Heart right ventricle (tissue), 16 donors: ENCODE results near the gene SHROOM3. TPM values are rescaled to one million over a fixed set of nuclear protein-coding genes. Genes with fewer than 3 reads are reported as not detected.

Experiments used
- ATAC-seq, 8 donors: fragments of 200-7000 bp; cut with Tn5 transposase; one replicate each; pipeline ENCODE4 v1.9.1; 2020; ENCODE audit warnings: mild to moderate bottlenecking in 8 of 8, moderate library complexity in 8 of 8, moderate number of reproducible peaks in 1 of 8
- DNase-seq, 2 donors: peaks; one replicate each; pipeline ENCODE4 v3.0.0-alpha.2; 2020
- H3K27ac ChIP-seq, 10 donors: fragments of 200-600 bp; sonication (generic) in 2 of 10; one replicate each; pipeline versions ENCODE4 v1.5.0 to v1.8.0; 2020 to 2022; ENCODE audit warnings: mild to moderate bottlenecking in 3 of 10
- H3K27me3 ChIP-seq, 7 donors: fragments of 200-600 bp; one replicate each; pipeline ENCODE4 v1.8.0; 2021 to 2022; ENCODE audit warnings: mild to moderate bottlenecking in 2 of 7
- H3K36me3 ChIP-seq, 9 donors: fragments of 200-600 bp; sonication (generic) in 1 of 9; one replicate each; pipeline versions ENCODE4 v1.5.0 to v1.8.0; 2020 to 2022; ENCODE audit warnings: mild to moderate bottlenecking in 2 of 9
- H3K4me1 ChIP-seq, 9 donors: fragments of 200-600 bp; sonication (generic) in 1 of 9; one replicate each; pipeline versions ENCODE4 v1.5.0 to v1.8.0; 2020 to 2022; ENCODE audit warnings: mild to moderate bottlenecking in 4 of 9
- H3K4me3 ChIP-seq, 10 donors: fragments of 200-600 bp; sonication (generic) in 2 of 10; one replicate each; pipeline versions ENCODE4 v1.5.0 to v1.8.0; 2020 to 2022; ENCODE audit warnings: mild to moderate bottlenecking in 7 of 10, moderate library complexity in 2 of 10
- H3K9me3 ChIP-seq, 11 donors: fragments of 200-600 bp in 10 of 11; sonication (generic) in 2 of 11; one replicate each; pipeline versions ENCODE4 v1.5.0 to v1.8.0; 2013 to 2022; ENCODE audit warnings: mild to moderate bottlenecking in 2 of 11, control low read depth in 1 of 11, moderate library complexity in 1 of 11
- WGBS, 2 donors: extraction: QIAGEN DNeasy Blood & Tissue Kit; methylation state at CpG; one replicate each; pipeline ENCODE4 v1.1.7; 2013; ENCODE audit warnings: inconsistent platforms in 1 of 2; 5-methylcytosine and 5-hydroxymethylcytosine counted together
- intact Hi-C, 10 donors: fragments of 100-400 bp; cut with DNase I; formaldehyde crosslinking; loops; one replicate each; pipeline versions ENCODE4 v1.11.1 to v1.14.2; 2022
- polyA plus RNA-seq, 2 donors: library from polyadenylated mRNA; stranded (reverse); fragments of 200-250 nt; gene quantifications; one replicate each; pipeline ENCODE4 v1.2.3, GENCODE V29; 2013
- total RNA-seq, 10 donors: library from RNA; stranded (reverse); fragmentation: NEBNext Ultra II Directional in 3 of 10; extraction: Animal tissue kit (Norgen Biotek cat#: 25700) in 3 of 10; gene quantifications; one replicate each; pipeline versions ENCODE4 v1.2.1 to v1.2.4, GENCODE V29; 2021 to 2023
- TF ChIP-seq, protein P1 (sequence below), 9 donors: fragments of 200-600 bp; sonication (generic) in 2 of 9; IDR thresholded peaks; one replicate each; pipeline versions ENCODE4 v1.5.0 to v1.8.0; 2021 to 2022; ENCODE audit warnings: antibody characterized with exemption in 9 of 9, mild to moderate bottlenecking in 5 of 9, moderate library complexity in 1 of 9
- donor health status: Arrhythmogenic right ventricular cardiomyopathy.
- donor health status: ischemic (EF 13 %, LVEDD 7.1; RV severe dilation, severe dysfunction).
- donor health status: healthy with polysubstance abuse.
- donor health status: DM: no; HTN: yes; CAD: no.
- donor health status: DM: no; HTN: no; CAD: no.
- donor health status: ischemic (EF 25% LVEDD 6.9; RV normal size, moderate dysfunction).
- donor health status: ischemic (EF 25% LVEDD 5.7; RV mildly dilated, moderate dysfunction).
- donor health status: healthy.
- donor health status: DM: yes; HTN: yes; CAD: no.
- donor health status: Ischemic cardiomyopathy.
- donor health status: ischemic (EF 35%, LVEDD 5.7; RV mildly dilated, moderate dysfunction).
- donor health status: nonischemic (EF 11% LVEDD 7.7; RV severe dilation, severe dysfunction).
- donor health status: DM: yes; HTN: yes; CAD: no.
- donor health status: PGD.
- donor health status: ischemic (EF 29% LVEDD 5.4; RV normal size, mild dysfunction).
- donor health status: nonischemic (EF 23%, LVEDD 6.1; RV moderate dilation, normal function).

Gene SHROOM3
- total and polyA plus RNA-seq, 12 donors, result 1.7 to 33.3 (median 15.9) TPM

DNA sequence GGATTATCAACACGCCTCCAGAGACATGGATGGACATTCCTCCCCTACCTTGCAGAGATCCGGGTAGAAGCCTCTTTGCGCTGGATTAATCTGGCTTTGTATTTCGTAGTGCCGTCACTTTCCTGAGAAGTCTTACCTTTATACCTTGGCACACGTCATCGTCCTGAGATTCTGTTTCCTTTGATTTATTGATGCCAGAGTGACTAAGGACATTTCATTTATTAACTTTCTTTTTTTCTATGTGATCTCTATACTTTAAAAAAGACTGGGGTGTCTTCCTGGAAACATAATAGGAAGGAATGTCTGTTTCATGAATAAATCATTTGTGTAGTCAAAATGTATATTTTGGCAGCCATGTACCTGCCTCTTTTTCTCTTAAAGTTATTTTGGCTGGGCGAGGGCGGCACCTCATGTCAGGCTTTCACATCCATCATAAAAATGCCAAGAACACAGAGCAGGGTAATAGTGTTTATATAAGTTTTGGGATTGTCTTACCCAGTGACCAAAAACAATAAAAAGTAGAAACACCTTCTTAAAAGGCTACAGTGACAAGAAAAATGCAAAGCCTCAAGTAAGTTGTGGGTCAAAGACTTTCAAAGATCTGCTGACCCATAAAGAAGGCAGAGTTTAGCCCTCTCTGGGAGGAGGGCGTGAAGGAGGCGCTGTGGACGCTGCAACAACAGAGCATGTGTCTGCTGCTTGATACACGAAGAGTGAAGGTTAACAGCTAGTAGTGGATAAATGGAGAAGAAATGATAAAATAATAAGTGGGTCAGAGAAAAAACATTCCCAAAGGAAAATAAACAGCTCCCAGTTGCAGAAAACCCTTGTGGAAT is 124.4 kb downstream of the SHROOM3 start:
- no peak overlapping the region for H3K4me3 ChIP-seq
- TF ChIP-seq, protein P1, sequence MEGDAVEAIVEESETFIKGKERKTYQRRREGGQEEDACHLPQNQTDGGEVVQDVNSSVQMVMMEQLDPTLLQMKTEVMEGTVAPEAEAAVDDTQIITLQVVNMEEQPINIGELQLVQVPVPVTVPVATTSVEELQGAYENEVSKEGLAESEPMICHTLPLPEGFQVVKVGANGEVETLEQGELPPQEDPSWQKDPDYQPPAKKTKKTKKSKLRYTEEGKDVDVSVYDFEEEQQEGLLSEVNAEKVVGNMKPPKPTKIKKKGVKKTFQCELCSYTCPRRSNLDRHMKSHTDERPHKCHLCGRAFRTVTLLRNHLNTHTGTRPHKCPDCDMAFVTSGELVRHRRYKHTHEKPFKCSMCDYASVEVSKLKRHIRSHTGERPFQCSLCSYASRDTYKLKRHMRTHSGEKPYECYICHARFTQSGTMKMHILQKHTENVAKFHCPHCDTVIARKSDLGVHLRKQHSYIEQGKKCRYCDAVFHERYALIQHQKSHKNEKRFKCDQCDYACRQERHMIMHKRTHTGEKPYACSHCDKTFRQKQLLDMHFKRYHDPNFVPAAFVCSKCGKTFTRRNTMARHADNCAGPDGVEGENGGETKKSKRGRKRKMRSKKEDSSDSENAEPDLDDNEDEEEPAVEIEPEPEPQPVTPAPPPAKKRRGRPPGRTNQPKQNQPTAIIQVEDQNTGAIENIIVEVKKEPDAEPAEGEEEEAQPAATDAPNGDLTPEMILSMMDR (IDR thresholded peaks at IDR 0.05), result peak in 1 of 9 donors; percentile 8

DNA sequence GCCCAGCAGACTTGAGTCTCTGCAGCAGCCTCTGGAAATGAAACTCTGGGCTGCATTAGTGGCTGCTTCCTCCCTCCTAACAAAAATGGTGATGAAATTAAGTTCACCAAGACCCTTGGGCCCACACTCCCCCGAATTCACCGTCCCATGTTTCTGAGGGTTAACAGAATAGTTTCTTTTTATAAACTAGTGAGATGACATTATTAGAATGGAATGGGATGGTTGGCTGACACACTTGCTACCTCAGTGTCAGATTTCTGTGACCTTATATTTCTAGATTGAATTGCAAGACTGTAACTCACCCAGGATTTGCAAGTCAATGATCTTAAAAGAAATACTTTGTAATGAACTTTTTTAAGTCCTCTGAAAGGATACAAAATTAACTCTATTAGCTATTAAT is 127.1 kb downstream of the SHROOM3 start:
- Histone ChIP-seq H3K27me3 (no peaks in the 10 kb centered on the region), H3K4me3 (no peak overlapping the region), H3K9me3 (no peaks in the 10 kb centered on the region), H3K36me3 (no peaks in the 10 kb centered on the region), H3K27ac (peak overlapping the region in 6 of 10 donors; percentile 28 to 75 (median 69)), H3K4me1 (peaks cover 0 to 39% (median 23%) of the 10 kb centered on the region in 9 donors)
- 1 to 11% methylated on average over 2 of the region's 2 CpGs for WGBS, 2 donors
- TF ChIP-seq, protein P1 (IDR thresholded peaks at IDR 0.05), result no peak
- no peak for DNase-seq
- intact Hi-C loops, result no loop called here
- peak; percentile 27 to 90 (median 76) for ATAC-seq

More for the DNA sequence above, 124.4 kb downstream of the SHROOM3 start:
- Histone ChIP-seq H3K9me3 (no peaks in the 10 kb centered on the region), H3K27ac (peak overlapping the region in 1 of 10 donors; percentile 11), H3K4me1 (peaks cover 0 to 39% (median 23%) of the 10 kb centered on the region in 9 donors), H3K36me3 (no peaks in the 10 kb centered on the region), H3K27me3 (no peaks in the 10 kb centered on the region)
- WGBS, 2 donors, result 73 to 80% methylated on average over 13 of the region's 13 CpGs
- no peak for ATAC-seq
- DNase-seq, result no peak
- intact Hi-C loops, result no loop called here

DNA sequence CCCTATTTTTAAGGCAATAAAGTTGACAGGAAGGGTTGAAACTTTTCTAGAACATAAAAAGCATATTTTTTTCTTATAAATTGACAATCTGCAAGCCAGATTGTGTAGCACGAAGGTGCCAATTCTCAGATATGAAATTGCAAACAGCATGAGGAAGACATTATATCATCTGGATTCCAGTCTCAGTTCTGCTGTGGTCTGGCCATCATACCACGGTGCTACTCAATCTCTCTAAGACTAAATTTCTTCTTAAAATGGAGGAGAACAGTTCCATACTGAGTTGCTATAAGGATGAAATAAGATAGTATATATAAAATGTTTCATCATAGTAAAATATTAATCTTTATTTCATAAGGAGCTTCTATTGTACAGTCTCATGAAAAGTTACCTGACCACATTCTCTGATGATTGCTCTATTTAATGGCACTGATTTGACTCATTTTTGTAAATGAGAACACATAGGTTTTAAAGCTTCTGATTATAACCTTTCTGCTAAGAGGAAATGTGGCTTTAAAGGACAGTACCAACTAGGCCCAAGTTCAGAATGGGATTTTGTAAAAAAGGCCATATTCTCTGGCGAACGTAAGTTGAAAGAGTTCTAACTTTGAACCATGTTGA is 127.9 kb downstream of the SHROOM3 start:
- H3K36me3 ChIP-seq, result no peaks in the 10 kb centered on the region
- H3K27ac ChIP-seq, result peak overlapping the region in 7 of 10 donors; percentile 15 to 75 (median 68)
- peaks cover 0 to 39% (median 23%) of the 10 kb centered on the region in 9 donors for H3K4me1 ChIP-seq
- no peaks in the 10 kb centered on the region for H3K27me3 ChIP-seq
- TF ChIP-seq, protein P1 (IDR thresholded peaks at IDR 0.05), result no peak
- H3K9me3 ChIP-seq, result no peaks in the 10 kb centered on the region
- intact Hi-C loops, result no loop called here
- no peak overlapping the region for H3K4me3 ChIP-seq
- 59 to 65% methylated on average over 4 of the region's 4 CpGs for WGBS, 2 donors
- ATAC-seq, result peak in 1 of 8 donors; percentile 44
- no peak for DNase-seq

DNA sequence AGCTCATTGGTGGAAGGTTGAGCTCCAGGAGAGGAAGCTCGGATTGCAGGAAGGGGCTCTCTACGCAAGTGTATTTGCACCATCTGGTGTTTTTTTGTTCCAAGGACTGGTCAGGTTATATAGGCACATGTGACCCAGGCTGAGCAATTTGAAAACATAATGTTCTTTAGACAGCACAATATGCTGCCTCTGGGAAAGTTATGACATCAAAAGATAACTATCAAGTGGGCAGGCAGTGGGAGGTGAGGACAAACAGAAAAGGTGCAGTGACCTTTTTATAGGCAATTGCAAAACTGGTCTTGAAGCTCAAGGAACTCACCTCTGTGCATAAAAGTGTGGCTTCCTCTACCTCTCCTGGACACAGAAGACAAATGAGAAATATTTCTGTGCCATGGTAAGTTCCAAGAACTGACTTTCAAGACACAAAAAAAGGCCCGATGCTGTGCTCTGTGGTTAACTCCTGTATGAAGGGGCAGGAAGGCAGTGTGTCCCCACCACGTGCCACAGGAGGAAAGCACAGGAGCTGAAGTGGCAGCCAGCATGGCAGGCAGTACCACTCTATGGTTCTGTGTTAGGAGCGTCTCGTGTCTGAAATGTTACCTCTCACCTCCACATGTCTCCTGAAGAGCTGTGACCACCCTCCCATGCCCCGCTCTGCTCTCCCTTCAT is 128.6 kb downstream of the SHROOM3 start:
- WGBS, 2 donors, result 87 to 88% methylated on average over 7 of the region's 7 CpGs
- no peaks in the 10 kb centered on the region for H3K27me3 ChIP-seq
- peak in 4 of 8 donors; percentile 16 to 63 (median 36) for ATAC-seq
- H3K4me1 ChIP-seq, result peaks cover 0 to 39% (median 23%) of the 10 kb centered on the region in 9 donors
- DNase-seq, result no peak
- H3K9me3 ChIP-seq, result no peaks in the 10 kb centered on the region
- no peaks in the 10 kb centered on the region for H3K36me3 ChIP-seq
- intact Hi-C loops, result no loop called here
- H3K4me3 ChIP-seq, result no peak overlapping the region
- TF ChIP-seq, protein P1 (IDR thresholded peaks at IDR 0.05), result no peak
- peak overlapping the region in 5 of 10 donors; percentile 63 to 75 (median 70) for H3K27ac ChIP-seq
